GM19372 (cell line): ENCODE data around the gene GPC1.

Source experiments
- ATAC-seq: cut with Tn5 transposase; IDR thresholded peaks from one replicate; pipeline ENCODE4 v1.9.1; 2021; ENCODE audit warnings: mild to moderate bottlenecking, low read depth, moderate library complexity; ENCODE audit not compliant: unreplicated experiment

Gene GPC1

DNA sequence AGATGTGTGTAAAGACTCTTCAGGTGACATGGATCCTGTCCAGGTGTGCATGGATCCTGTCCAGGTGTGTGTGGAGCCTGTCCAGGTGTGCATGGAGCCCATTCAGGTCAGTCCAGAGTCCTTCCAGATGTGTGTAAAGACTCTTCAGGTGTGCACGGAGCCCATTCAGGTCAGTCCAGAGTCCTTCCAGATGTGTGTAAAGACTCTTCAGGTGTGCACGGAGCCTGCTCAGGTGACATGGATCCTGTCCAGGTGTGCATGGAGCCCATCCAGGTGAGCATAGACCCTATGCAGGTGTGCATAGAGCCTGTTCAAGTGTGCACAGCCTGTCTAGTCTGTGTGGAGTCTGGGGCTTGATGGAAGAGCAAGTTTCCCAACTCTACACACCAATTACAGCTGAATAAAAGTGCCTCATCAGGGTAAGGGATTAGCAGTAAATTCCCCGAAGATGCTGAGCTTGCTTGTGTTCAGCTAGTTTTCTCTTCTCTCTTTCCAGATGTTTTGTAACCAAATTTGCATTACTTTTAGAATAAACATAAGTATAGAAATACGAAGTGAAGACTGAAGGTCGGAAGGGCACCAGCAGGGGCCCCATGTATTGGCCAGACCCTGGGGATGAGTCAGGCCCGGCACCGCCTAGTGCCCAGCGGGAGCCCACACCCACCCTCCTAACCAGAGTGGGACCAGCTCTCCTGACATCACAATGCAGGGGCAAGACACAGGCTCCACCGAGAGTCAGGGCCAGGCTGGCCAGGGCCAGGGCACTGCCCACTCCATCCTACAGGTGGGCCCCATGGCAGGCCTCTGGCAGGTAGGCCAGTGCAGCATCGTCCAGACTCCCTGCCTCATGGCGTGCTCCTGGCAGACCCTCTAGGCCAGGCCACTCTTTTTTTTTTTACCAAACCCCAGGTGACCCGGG is 38.6 kb upstream of the GPC1 start:
- ATAC-seq: no peak

DNA sequence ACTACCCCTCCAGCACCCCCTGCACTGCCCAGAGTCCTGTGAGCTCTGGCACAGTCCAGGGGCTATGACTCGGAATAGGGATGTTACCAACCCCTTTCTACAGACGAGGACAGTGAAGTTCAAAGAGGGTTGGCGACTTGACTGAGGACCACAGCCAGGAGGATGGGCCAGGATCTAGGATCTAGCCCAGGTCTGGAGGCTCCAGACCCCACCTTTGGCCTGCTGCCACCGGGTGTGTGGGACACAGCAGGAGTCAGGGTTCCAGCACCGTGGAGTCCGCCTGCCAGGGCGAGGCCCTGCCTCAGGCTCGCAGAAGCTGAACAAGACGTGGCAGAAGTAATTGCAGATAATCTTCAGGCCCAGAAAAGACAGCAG is 37.9 kb upstream of the GPC1 start:
- no peak for ATAC-seq

GRCh38 chr2:240397924-240398645 is 37.4 kb upstream of the GPC1 start:
- ATAC-seq: no peak

GRCh38 chr2:240398661-240399267 is 36.7 kb upstream of the GPC1 start:
- no peak for ATAC-seq

DNA sequence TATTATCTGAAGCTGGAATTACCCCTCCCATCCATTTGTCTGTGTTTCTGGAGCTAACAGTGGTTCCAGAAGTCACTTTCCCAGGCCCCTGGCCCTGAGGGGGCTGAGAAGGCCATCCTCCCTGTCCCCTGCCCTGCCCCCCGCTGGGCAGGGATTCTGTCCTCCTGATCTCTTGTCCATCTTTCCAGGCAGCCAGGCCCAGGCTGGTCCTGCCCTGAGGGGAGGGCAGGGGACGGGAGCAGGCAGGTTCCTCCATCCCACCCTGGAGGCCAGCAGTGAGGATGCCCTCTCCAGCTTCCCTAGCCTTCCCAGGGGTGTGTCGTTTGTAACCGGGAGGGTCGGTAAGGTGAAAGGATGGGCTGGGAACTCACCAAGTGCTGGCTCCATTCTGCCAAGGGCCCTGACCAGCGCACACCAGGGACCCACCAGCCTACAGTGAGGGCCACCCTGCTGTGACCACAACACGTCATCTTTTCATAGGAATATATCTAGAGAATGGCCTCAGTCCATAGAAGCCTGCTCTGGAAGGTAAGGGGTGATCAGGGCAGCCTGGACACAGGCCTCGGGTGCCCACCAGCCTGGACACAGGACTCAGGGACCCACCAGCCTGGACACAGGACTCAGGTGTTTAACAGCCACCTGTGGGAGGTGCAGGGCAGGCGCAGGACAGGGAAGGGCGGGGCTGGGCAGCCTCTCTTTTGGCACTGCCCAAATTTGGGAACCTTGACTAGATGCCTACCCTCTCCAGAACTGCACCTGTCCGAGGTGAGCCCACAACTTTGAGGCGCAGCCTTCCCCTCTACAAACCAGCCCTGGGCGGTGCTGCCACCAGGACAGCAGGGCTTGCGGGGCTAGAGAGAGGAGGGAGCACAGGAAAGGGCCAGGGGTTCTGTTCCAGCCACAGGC is 35.8 kb upstream of the GPC1 start:
- ATAC-seq: no peak

GRCh38 chr2:240400371-240401161 is 34.9 kb upstream of the GPC1 start:
- no peak for ATAC-seq

DNA sequence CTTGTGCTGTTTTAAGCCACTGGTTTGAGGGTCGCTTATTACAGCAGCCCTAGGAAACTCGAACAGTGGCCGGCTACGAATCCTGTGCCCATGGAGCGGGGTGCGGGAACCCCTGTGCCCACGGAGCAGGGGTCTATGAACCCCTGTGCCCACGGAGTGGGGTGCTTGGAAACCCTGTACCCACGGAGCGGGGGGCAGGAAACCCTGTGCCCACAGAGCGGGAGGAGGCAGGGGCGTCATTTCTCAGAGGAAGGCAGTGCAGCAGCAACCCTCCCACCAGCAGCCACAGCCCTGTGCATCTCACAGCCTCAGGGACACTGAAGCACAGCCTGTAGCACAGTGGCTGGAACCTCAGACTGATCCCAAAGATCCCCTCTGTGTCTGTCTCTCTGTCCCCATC is 34.2 kb upstream of the GPC1 start:
- no peak for ATAC-seq

DNA sequence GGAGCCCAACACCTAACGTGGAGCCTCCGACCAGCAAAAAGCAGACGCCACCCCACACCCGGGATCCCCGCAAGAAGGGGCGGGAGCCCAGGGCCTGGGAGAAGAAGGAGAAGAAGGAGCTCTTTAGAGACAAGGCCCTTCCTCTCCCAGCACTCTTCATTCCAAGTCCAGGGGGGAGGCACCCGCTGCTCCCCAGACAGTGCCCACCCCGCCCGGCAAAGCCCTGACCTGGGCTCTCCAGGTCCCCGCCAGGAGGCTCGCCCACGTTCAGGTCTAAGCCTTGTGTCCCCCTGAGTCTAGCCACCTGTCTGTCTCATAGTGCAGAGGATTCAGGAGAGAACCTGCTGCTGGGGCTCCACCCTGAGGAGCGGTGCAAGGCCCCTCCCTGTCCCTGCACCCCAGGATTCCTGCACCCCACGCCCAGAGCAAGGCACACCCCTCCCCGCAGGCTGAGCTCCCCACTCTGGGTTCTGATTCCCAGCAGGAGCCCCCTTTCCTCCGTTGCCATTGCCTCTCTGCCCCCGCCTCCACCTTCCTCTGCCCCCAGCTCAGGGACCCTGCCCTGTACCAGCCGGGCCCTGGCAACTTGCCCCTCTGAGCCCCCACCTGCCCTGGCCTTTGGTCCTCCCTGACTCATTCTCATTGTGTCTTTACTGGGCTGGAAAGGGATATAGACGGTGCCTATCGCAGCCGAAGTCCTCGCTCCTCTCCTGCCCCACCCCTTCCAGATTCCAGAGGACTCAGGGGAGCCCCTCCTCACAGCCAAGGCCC is 33.5 kb upstream of the GPC1 start:
- ATAC-seq: no peak

DNA sequence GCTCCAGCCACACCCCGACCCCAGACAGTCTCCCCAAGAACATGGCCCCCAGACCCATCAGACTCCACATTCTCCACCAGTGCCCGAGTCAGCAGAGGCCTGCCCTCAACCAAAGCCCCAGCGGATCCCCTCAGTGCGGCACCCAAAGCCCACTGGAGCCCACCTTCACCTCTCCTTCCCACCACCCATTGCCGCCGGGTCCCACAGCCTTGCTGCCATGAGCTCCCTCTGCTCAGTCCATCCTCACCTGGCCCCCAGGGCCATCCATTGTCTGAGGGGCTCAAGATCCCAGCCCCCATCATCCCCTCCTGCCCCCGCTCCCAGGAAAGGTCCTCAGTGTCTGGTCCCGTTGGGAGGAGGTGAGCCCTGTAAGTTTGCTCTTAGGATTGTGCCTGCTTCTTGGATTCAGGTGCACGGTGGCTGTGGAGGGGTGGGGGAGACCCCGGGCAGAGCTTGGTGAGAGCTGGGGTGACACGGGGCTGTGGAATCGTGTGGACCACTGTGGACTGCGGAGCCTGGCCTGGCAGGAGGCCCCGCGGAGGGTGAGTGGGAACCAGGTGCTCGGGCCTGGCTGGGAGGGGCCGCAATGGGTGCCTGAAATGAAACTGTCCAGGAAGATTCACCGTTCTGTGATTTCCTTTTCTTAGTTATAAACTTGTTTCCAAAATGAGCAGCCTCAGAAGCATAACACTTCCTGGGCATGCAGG is 32.7 kb upstream of the GPC1 start:
- no peak for ATAC-seq

- no peak for ATAC-seq
These were observed 31.9 kb upstream of the GPC1 start for GRCh38 chr2:240403396-240404104.

GRCh38 chr2:240404174-240404852 is 31.1 kb upstream of the GPC1 start:
- no peak for ATAC-seq

- no peak for ATAC-seq
These were observed 30.3 kb upstream of the GPC1 start for GRCh38 chr2:240405133-240405532.

- no peak for ATAC-seq
These were observed 29.7 kb upstream of the GPC1 start for GRCh38 chr2:240405684-240406313.

DNA sequence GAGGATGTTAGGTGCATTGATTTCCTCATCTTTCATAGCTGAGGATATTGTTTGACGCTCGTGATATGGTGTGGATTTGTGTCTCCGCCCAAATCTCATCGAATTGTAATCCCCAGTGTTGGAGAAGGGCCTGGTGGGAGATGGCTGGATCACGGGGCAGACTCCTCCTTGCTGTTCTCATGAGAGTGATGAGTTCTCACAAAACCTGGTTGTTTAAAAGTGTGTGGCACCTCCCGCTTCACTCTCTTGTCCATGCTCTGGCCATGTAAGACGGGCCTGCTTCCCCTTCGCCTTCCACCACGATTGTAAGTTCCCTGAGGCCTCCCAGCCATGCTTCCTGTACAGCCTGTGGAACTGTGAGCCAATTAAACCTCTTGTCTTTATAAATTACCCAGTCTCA is 28.4 kb upstream of the GPC1 start:
- no peak for ATAC-seq

- ATAC-seq: no peak
These were observed 25.5 kb upstream of the GPC1 start for GRCh38 chr2:240410004-240410403.

DNA sequence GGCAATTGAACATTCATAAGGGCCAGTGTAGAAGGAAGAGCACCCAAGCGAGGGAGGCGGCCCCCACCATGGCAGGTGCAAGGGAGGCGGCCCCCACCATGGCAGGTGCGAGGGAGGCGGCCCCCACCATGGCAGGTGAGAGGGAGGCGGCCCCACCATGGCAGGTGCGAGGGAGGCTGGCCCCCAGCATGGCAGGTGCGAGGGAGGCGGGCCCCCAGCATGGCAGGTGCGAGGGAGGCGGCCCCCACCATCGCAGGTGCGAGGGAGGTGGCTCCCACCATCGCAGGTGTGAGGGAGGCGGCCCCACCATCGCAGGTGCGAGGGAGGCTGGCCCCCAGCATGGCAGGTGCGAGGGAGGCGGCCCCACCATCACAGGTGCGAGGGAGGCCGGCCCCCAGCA is 24.7 kb upstream of the GPC1 start:
- no peak for ATAC-seq
